Nephron progenitor cell (in vitro differentiated cells): ENCODE measurements around the gene CRELD2.

ENCODE experiments used
- DNase-seq: peaks from one replicate; pipeline ENCODE4 v3.0.0; 2021
- H3K27ac Mint-ChIP-seq: 2 replicates; pipeline ENCODE4 v1.8.0; 2021; ENCODE audit warnings: mild to moderate bottlenecking, moderate library complexity, mixed read lengths
- H3K27me3 Mint-ChIP-seq: 2 replicates; pipeline ENCODE4 v1.8.0; 2021; ENCODE audit warnings: mild to moderate bottlenecking, low read depth, mixed read lengths; ENCODE audit not compliant: poor library complexity
- H3K36me3 Mint-ChIP-seq: 2 replicates; pipeline ENCODE4 v1.8.0; 2021; ENCODE audit warnings: low read depth, mixed read lengths
- H3K4me1 Mint-ChIP-seq: 2 replicates; pipeline ENCODE4 v1.8.0; 2021; ENCODE audit warnings: mixed read lengths
- H3K4me3 Mint-ChIP-seq: 2 replicates; pipeline ENCODE4 v1.8.0; 2021; ENCODE audit warnings: mild to moderate bottlenecking, moderate library complexity, mixed read lengths
- H3K9me3 Mint-ChIP-seq: 2 replicates; pipeline ENCODE4 v1.8.0; 2021; ENCODE audit warnings: mild to moderate bottlenecking, moderate library complexity, mixed read lengths
- TF ChIP-seq, protein P1 (sequence below): fragments of 200-600 bp; sonication (generic); IDR thresholded peaks from 2 replicates; pipeline ENCODE4 v1.5.0; 2021; ENCODE audit warnings: antibody characterized with exemption

CRELD2 gene

GRCh38 chr22:49928185-49928495 lies 9.7 kb downstream of the CRELD2 start:
- TF ChIP-seq, protein P1, sequence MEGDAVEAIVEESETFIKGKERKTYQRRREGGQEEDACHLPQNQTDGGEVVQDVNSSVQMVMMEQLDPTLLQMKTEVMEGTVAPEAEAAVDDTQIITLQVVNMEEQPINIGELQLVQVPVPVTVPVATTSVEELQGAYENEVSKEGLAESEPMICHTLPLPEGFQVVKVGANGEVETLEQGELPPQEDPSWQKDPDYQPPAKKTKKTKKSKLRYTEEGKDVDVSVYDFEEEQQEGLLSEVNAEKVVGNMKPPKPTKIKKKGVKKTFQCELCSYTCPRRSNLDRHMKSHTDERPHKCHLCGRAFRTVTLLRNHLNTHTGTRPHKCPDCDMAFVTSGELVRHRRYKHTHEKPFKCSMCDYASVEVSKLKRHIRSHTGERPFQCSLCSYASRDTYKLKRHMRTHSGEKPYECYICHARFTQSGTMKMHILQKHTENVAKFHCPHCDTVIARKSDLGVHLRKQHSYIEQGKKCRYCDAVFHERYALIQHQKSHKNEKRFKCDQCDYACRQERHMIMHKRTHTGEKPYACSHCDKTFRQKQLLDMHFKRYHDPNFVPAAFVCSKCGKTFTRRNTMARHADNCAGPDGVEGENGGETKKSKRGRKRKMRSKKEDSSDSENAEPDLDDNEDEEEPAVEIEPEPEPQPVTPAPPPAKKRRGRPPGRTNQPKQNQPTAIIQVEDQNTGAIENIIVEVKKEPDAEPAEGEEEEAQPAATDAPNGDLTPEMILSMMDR, result no peak
- Mint-ChIP-seq H3K4me3 (no peak overlapping the region), H3K27ac (no peak overlapping the region), H3K4me1 (peaks cover 36% of the 10 kb centered on the region), H3K27me3 (peaks cover 20% of the 10 kb centered on the region), H3K36me3 (peaks cover 5% of the 10 kb centered on the region), H3K9me3 (no peaks in the 10 kb centered on the region)
- no peak for DNase-seq

GRCh38 chr22:49928555-49929210 lies 10.2 kb downstream of the CRELD2 start:
- peaks cover 34% of the 10 kb centered on the region for H3K4me1 Mint-ChIP-seq
- no peaks in the 10 kb centered on the region for H3K9me3 Mint-ChIP-seq
- TF ChIP-seq, protein P1, result no peak
- peaks cover 5% of the 10 kb centered on the region for H3K36me3 Mint-ChIP-seq
- no peak overlapping the region for H3K4me3 Mint-ChIP-seq
- no peak for DNase-seq
- H3K27ac Mint-ChIP-seq, result no peak overlapping the region
- H3K27me3 Mint-ChIP-seq, result peaks cover 25% of the 10 kb centered on the region

- TF ChIP-seq, protein P1, result peak; percentile 51
- H3K9me3 Mint-ChIP-seq, result no peaks in the 10 kb centered on the region
- H3K27ac Mint-ChIP-seq, result no peak overlapping the region
- peaks cover 5% of the 10 kb centered on the region for H3K36me3 Mint-ChIP-seq
- peaks cover 30% of the 10 kb centered on the region for H3K27me3 Mint-ChIP-seq
- peak; percentile 89 for DNase-seq
- peaks cover 28% of the 10 kb centered on the region for H3K4me1 Mint-ChIP-seq
- H3K4me3 Mint-ChIP-seq, result no peak overlapping the region
Observed at GRCh38 chr22:49929211-49929979, 11.0 kb downstream of the CRELD2 start.

DNA sequence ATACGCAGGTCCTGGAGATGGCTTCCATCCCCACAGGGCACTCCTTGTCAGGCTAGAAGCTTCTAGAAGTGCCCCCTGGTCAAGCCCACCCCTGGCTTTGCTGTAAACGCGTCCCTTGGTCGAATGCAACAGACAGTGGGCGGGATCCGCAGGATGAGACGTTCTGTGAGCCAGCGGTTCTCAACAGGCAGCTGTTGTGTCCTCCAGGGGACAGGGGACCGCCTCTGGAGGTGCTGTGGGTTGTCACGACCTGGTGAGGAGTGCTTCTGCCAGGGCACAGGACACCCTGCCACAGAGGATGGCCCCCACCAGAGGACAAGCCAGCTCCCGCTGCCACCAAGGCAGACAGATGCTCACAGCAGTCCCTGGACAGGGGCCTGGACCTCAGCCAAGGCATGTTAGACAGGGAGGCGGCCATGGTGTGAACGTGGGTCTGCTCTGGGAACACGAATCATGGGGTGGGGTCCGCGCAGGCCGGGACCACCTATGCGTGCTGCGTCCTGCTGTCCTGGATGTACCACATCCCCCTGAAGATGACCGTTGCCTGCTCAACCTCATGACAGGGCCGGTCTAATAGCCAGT lies 11.7 kb downstream of the CRELD2 start:
- Mint-ChIP-seq H3K4me3 (no peak overlapping the region), H3K27me3 (peaks cover 30% of the 10 kb centered on the region), H3K9me3 (no peaks in the 10 kb centered on the region), H3K27ac (no peak overlapping the region), H3K4me1 (peaks cover 26% of the 10 kb centered on the region), H3K36me3 (peaks cover 4% of the 10 kb centered on the region)
- TF ChIP-seq, protein P1, result no peak
- DNase-seq, result no peak

GRCh38 chr22:49930596-49931412 lies 12.4 kb downstream of the CRELD2 start:
- TF ChIP-seq, protein P1, result peak; percentile 36

More at GRCh38 chr22:49930596-49931412, 12.4 kb downstream of the CRELD2 start:
- Mint-ChIP-seq H3K36me3 (no peaks in the 10 kb centered on the region), H3K4me1 (peaks cover 22% of the 10 kb centered on the region), H3K9me3 (no peaks in the 10 kb centered on the region), H3K27ac (peak overlapping the region; percentile 47), H3K27me3 (peaks cover 30% of the 10 kb centered on the region), H3K4me3 (no peak overlapping the region)
- DNase-seq, result no peak
